Neural progenitor cell (in vitro differentiated cells): Measurements from ENCODE around the gene POFUT1. TPM values are rescaled to one million over a fixed set of nuclear protein-coding genes. Genes with fewer than 3 reads are reported as not detected.
"Not testable (repeated sequence)": the region's sequence is repeated elsewhere in the genome, so short reads cannot be mapped to it uniquely, and the experiment has no call there.

Experiments used
- DNase-seq: peaks from one replicate; pipeline ENCODE4 v3.0.0-alpha.2; 2016; ENCODE audit warnings: low spot score
- H2AFZ ChIP-seq: fragments of 200-600 bp; sonication (generic); replicated peaks from 2 replicates; pipeline ENCODE4 v1.6.1; 2016; ENCODE audit warnings: antibody characterized with exemption
- H3F3A ChIP-seq: fragments of 200-600 bp; sonication (generic); 2 replicates; pipeline ENCODE4 v1.6.1; 2016; ENCODE audit warnings: antibody characterized with exemption, low read depth
- H3K27ac ChIP-seq: fragments of 200-600 bp; sonication (generic); 2 replicates; pipeline ENCODE4 v1.5.1; 2016; ENCODE audit warnings: mild to moderate bottlenecking
- H3K27me3 ChIP-seq: fragments of 200-600 bp; sonication (generic); 2 replicates; pipeline ENCODE4 v1.6.1; 2016; ENCODE audit warnings: mild to moderate bottlenecking, moderate library complexity
- H3K36me3 ChIP-seq: fragments of 200-600 bp; sonication (generic); 2 replicates; pipeline ENCODE4 v1.5.1; 2016
- H3K4me1 ChIP-seq: fragments of 200-600 bp; sonication (generic); 2 replicates; pipeline ENCODE4 v1.6.1; 2016; ENCODE audit warnings: mixed run types
- H3K4me2 ChIP-seq: fragments of 200-600 bp; sonication (generic); 2 replicates; pipeline ENCODE4 v1.6.1; 2016
- H3K4me3 ChIP-seq: fragments of 200-600 bp; sonication (generic); 2 replicates; pipeline ENCODE4 v1.5.1; 2016
- H3K79me2 ChIP-seq: fragments of 200-600 bp; sonication (generic); 2 replicates; pipeline ENCODE4 v1.6.1; 2016; ENCODE audit warnings: low read depth
- H3K9ac ChIP-seq: fragments of 200-600 bp; sonication (generic); 2 replicates; pipeline ENCODE4 v1.6.1; 2016
- H3K9me3 ChIP-seq: fragments of 200-600 bp; sonication (generic); 2 replicates; pipeline ENCODE4 v1.5.1; 2016; ENCODE audit warnings: low read depth
- H4K20me1 ChIP-seq: fragments of 200-600 bp; sonication (generic); 2 replicates; pipeline ENCODE4 v1.6.1; 2016; ENCODE audit warnings: low read depth
- H3K27ac Mint-ChIP-seq: 3 replicates; pipeline ENCODE4 v1.8.0; 2021; ENCODE audit warnings: mixed read lengths
- H3K27me3 Mint-ChIP-seq: 2 replicates; pipeline ENCODE4 v1.8.0; 2022; ENCODE audit warnings: low read depth, mild to moderate bottlenecking, inconsistent platforms, moderate library complexity, mixed read lengths; ENCODE audit not compliant: insufficient read depth
- H3K36me3 Mint-ChIP-seq: 3 replicates; pipeline ENCODE4 v1.8.0; 2021; ENCODE audit warnings: mixed read lengths
- H3K4me1 Mint-ChIP-seq: 3 replicates; pipeline ENCODE4 v1.8.0; 2021; ENCODE audit warnings: mixed read lengths
- H3K4me3 Mint-ChIP-seq: 3 replicates; pipeline ENCODE4 v1.8.0; 2021; ENCODE audit warnings: mild to moderate bottlenecking, moderate library complexity, mixed read lengths
- H3K9me3 Mint-ChIP-seq: 3 replicates; pipeline ENCODE4 v1.8.0; 2020; ENCODE audit warnings: mixed read lengths
- CTCF ChIP-seq: fragments of 200-600 bp; sonication (generic); IDR thresholded peaks from 2 replicates; pipeline ENCODE4 v1.5.1; 2017; ENCODE audit warnings: antibody characterized with exemption, mild to moderate bottlenecking
- EZH2 ChIP-seq: fragments of 200-600 bp; sonication (generic); IDR thresholded peaks from 2 replicates; pipeline ENCODE4 v1.6.1; 2017; ENCODE audit warnings: antibody characterized with exemption, mild to moderate bottlenecking, moderate library complexity
- EZH2phosphoT487 ChIP-seq: fragments of 200-600 bp; sonication (generic); IDR thresholded peaks from 2 replicates; pipeline ENCODE4 v1.6.1; 2017; ENCODE audit warnings: antibody characterized with exemption
- total RNA-seq: library from RNA; depleted of rRNA; stranded (reverse); fragments of >200 nt; gene quantifications from 2 replicates; pipeline ENCODE4 v1.2.3, GENCODE V29; 2015; ENCODE audit warnings: low replicate concordance

The POFUT1 gene
- total RNA-seq, 1 donor from 2014 or later: 22.3 TPM

- no peak for TF ChIP-seq EZH2phosphoT487
- TF ChIP-seq EZH2: no peak
- no peak for TF ChIP-seq CTCF
- H3K36me3 ChIP-seq: no peaks in the 10 kb centered on the region
- no peak overlapping the region for H2AFZ ChIP-seq
- DNase-seq: no peak
- Mint-ChIP-seq H3K36me3 (peaks cover 19% of the 10 kb centered on the region), H3K4me1 (peaks cover 15% of the 10 kb centered on the region), H3K9me3 (no peaks in the 10 kb centered on the region), H3K27ac (no peak overlapping the region), H3K4me3 (peak overlapping the region; percentile 84), H3K27me3 (peaks cover 10% of the 10 kb centered on the region)
- H3K4me3 ChIP-seq: no peak overlapping the region
- peaks cover 15% of the 10 kb centered on the region for H3K4me1 ChIP-seq
- H3K79me2 ChIP-seq: peaks cover 37% of the 10 kb centered on the region
- no peak overlapping the region for H3K9ac ChIP-seq
- peak overlapping the region; percentile 78 for H3K4me2 ChIP-seq
- H3K27me3 ChIP-seq: no peaks in the 10 kb centered on the region
- no peaks in the 10 kb centered on the region for H3K9me3 ChIP-seq
- H3F3A ChIP-seq: peaks cover 29% of the 10 kb centered on the region
- H4K20me1 ChIP-seq: peaks cover 56% of the 10 kb centered on the region
- no peak overlapping the region for H3K27ac ChIP-seq
Measured at GRCh38 chr20:32191422-32191821, 16.3 kb upstream of the POFUT1 start.

GRCh38 chr20:32191873-32192272 is 15.8 kb upstream of the POFUT1 start:
- H2AFZ ChIP-seq: no peak overlapping the region
- Mint-ChIP-seq H3K27me3 (peaks cover 10% of the 10 kb centered on the region), H3K4me1 (peaks cover 15% of the 10 kb centered on the region), H3K4me3 (no peak overlapping the region), H3K9me3 (no peaks in the 10 kb centered on the region), H3K36me3 (peaks cover 19% of the 10 kb centered on the region), H3K27ac (no peak overlapping the region)
- H4K20me1 ChIP-seq: peaks cover 61% of the 10 kb centered on the region
- H3K4me2 ChIP-seq: no peak overlapping the region
- peaks cover 15% of the 10 kb centered on the region for H3K4me1 ChIP-seq
- H3K4me3 ChIP-seq: no peak overlapping the region
- no peak for TF ChIP-seq EZH2phosphoT487
- no peak for TF ChIP-seq EZH2
- no peak for TF ChIP-seq CTCF
- peak overlapping the region; percentile 14 for H3K27ac ChIP-seq
- no peaks in the 10 kb centered on the region for H3K36me3 ChIP-seq
- H3F3A ChIP-seq: peaks cover 29% of the 10 kb centered on the region
- no peak overlapping the region for H3K9ac ChIP-seq
- no peak for DNase-seq
- no peaks in the 10 kb centered on the region for H3K9me3 ChIP-seq
- H3K79me2 ChIP-seq: peaks cover 38% of the 10 kb centered on the region
- H3K27me3 ChIP-seq: no peaks in the 10 kb centered on the region

GRCh38 chr20:32192698-32193097 is 15.0 kb upstream of the POFUT1 start:
- Histone ChIP-seq H3K4me1 (peaks cover 15% of the 10 kb centered on the region), H3K4me3 (no peak overlapping the region), H3K9me3 (no peaks in the 10 kb centered on the region), H3K27ac (no peak overlapping the region), H2AFZ (no peak overlapping the region), H3K27me3 (no peaks in the 10 kb centered on the region), H4K20me1 (peaks cover 69% of the 10 kb centered on the region), H3K4me2 (no peak overlapping the region), H3K79me2 (peaks cover 42% of the 10 kb centered on the region), H3K36me3 (no peaks in the 10 kb centered on the region), H3F3A (peaks cover 29% of the 10 kb centered on the region), H3K9ac (no peak overlapping the region)
- Mint-ChIP-seq H3K9me3 (no peaks in the 10 kb centered on the region), H3K4me1 (peaks cover 15% of the 10 kb centered on the region), H3K4me3 (no peak overlapping the region), H3K27ac (no peak overlapping the region), H3K27me3 (peaks cover 10% of the 10 kb centered on the region), H3K36me3 (peaks cover 22% of the 10 kb centered on the region)
- TF ChIP-seq CTCF: no peak
- TF ChIP-seq EZH2phosphoT487: no peak
- TF ChIP-seq EZH2: no peak
- DNase-seq: no peak

- not testable (repeated sequence) for H3K27ac ChIP-seq, H3K36me3 ChIP-seq, H3K9me3 ChIP-seq, H3K4me3 Mint-ChIP-seq, H3K27ac Mint-ChIP-seq, H3K4me2 ChIP-seq, DNase-seq, H3K4me3 ChIP-seq, H3K27me3 ChIP-seq, H3K9me3 Mint-ChIP-seq, H3K9ac ChIP-seq, H2AFZ ChIP-seq, H3K27me3 Mint-ChIP-seq
- H3K4me1 ChIP-seq: peaks cover 15% of the 10 kb centered on the region
- H4K20me1 ChIP-seq: peaks cover 75% of the 10 kb centered on the region
- H3K36me3 Mint-ChIP-seq: peaks cover 25% of the 10 kb centered on the region
- peaks cover 29% of the 10 kb centered on the region for H3F3A ChIP-seq
- H3K4me1 Mint-ChIP-seq: peaks cover 15% of the 10 kb centered on the region
- peaks cover 48% of the 10 kb centered on the region for H3K79me2 ChIP-seq
Measured at GRCh38 chr20:32193336-32193735, 14.3 kb upstream of the POFUT1 start.
